Right lobe of liver (tissue), 6 donors: ENCODE results near the gene MTFMT. TPM values are rescaled to one million over a fixed set of nuclear protein-coding genes. Genes with fewer than 3 reads are reported as not detected.
"Not testable (repeated sequence)": the region's sequence is repeated elsewhere in the genome, so short reads cannot be mapped to it uniquely, and the experiment has no call there.

ENCODE experiments used
- ATAC-seq, 4 donors: fragments of 200-7000 bp; cut with Tn5 transposase; one replicate each; pipeline ENCODE4 v1.9.1; 2020; ENCODE audit warnings: mild to moderate bottlenecking in 4 of 4, moderate library complexity in 4 of 4
- DNase-seq, 3 donors: peaks; one replicate each; pipeline ENCODE4 v3.0.0-alpha.2; 2020
- H3K27ac ChIP-seq, 3 donors: fragments of 200-600 bp; one replicate each; pipeline ENCODE4 v1.8.0; 2022
- H3K27me3 ChIP-seq, 2 donors: fragments of 200-600 bp; one replicate each; pipeline ENCODE4 v1.8.0; 2022
- H3K36me3 ChIP-seq, 4 donors: fragments of 200-600 bp; sonication (generic) in 1 of 4; one replicate each; pipeline versions ENCODE4 v1.5.1 to v1.8.0; 2017 to 2022; ENCODE audit warnings: control low read depth in 1 of 4
- H3K4me1 ChIP-seq, 4 donors: fragments of 200-600 bp; sonication (generic) in 1 of 4; one replicate each; pipeline versions ENCODE4 v1.5.1 to v1.8.0; 2017 to 2022; ENCODE audit warnings: control low read depth in 1 of 4
- H3K4me3 ChIP-seq, 3 donors: fragments of 200-600 bp; one replicate each; pipeline ENCODE4 v1.8.0; 2022
- H3K9me3 ChIP-seq, 4 donors: fragments of 200-600 bp; sonication (generic) in 1 of 4; one replicate each; pipeline versions ENCODE4 v1.5.1 to v1.8.0; 2017 to 2022; ENCODE audit warnings: control low read depth in 1 of 4
- POLR2A ChIP-seq: fragments of 450-650 bp; IDR thresholded peaks from one replicate; pipeline ENCODE4 v1.6.1; 2017; ENCODE audit warnings: antibody characterized with exemption, mild to moderate bottlenecking
- WGBS: methylation state at CpG from one replicate; pipeline ENCODE4 v1.1.6; 2018; ENCODE audit warnings: low coverage, low lambda C conversion rate; ENCODE audit not compliant: insufficient coverage; ENCODE audit errors: missing lambda C conversion rate; 5-methylcytosine and 5-hydroxymethylcytosine counted together
- intact Hi-C, 2 donors: fragments of 100-400 bp; cut with DNase I; formaldehyde crosslinking; loops; one replicate each; pipeline versions ENCODE4 v1.11.2 to v1.14.1; 2022
- long read RNA-seq: library from polyadenylated mRNA; unstranded; transcript quantifications from one replicate; pipeline ENCODE4 v2.0.0, GENCODE V29; 2019
- total RNA-seq, 6 experiments: library from RNA; depleted of rRNA in 2 of 6; stranded (reverse); fragments of >200 nt in 2 of 6; fragmentation: NEBNext Ultra II Directional in 3 of 6; extraction: Animal tissue kit (Norgen Biotek cat#: 25700) in 3 of 6; gene quantifications; one replicate each; pipeline versions ENCODE4 v1.1.0 to v1.2.4, GENCODE V29; 2016 to 2023
- TF ChIP-seq, protein P1 (sequence below), 4 donors: fragments of 200-600 bp in 3 of 4; fragments of 450-650 bp in 1 of 4; IDR thresholded peaks; one replicate each; pipeline versions ENCODE4 v1.5.1 to v1.8.0; 2016 to 2022; ENCODE audit warnings: antibody characterized with exemption in 4 of 4, mild to moderate bottlenecking in 2 of 4
- donor health status: DM: no; HTN: yes; CAD: no.
- donor health status: DM: no; HTN: no; CAD: no.
- donor health status: DM: no; HTN: no; CAD: no.
- donor health status: DM: no; HTN: yes; CAD: no.
- donor health status: DM: no; HTN: yes; CAD: no.

Gene MTFMT
- 10 to 100 TPM in 5 of 6 experiments, 1 to 10 TPM in 1; 9.2 to 24.3 (median 13.0) TPM for total RNA-seq
- long read RNA-seq, partial matches to known transcripts = 2 of 7 reads
- long read RNA-seq, other reads (novel, unspliced or antisense) = 2 of 7 reads

DNA sequence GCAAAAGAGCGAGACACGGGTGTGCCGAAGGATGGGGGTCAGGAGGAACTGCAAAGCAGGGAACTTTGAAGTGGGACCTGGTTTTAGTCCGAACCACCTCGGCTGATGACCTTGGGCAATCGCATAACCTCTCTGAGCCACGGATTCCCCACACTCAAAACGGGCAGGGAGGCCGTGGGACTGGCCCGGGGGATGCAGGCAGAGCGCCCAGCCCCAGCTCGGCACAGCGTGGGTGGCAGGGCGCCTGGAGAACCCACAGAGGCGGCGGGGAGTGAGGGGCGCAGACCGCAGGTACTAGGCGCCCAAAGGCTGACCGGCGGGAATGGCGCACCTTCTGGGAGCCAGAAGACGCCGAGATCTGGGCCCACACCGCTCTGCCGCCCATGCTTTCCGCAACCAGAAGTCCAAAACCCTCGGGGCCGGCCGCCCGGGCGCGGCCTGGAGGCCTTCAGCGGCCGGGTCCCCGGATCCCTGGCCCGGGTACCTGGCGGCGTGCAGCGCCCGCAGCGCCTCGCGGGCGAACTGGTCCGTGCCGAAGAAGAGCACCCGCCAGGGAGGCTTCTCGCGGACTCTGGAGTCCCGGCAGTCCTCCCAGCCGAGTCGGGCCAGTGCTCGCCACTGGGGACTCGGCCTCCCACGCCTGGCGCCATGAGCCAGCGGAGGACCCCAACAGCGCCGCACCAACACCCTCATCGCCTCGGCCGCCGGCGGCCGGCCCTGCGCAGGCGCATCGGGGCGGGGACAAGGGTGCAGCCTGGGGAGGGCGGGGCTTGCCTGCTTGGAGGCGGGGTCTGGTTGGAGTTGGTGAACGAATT is at the start of gene MTFMT:
Gene MTFMT (minus strand): TSS at position 719 of the 815 bp plus-strand sequence. CDS start 26 bp downstream, at position 693.
- H3K4me3 ChIP-seq = peak within 1 kb of the TSS; percentile 75 to 96 (median 93)
- 0% methylated on average over 13 of the region's 73 CpGs for WGBS
- peak; percentile 77 to 82 (median 82) for ATAC-seq

DNA sequence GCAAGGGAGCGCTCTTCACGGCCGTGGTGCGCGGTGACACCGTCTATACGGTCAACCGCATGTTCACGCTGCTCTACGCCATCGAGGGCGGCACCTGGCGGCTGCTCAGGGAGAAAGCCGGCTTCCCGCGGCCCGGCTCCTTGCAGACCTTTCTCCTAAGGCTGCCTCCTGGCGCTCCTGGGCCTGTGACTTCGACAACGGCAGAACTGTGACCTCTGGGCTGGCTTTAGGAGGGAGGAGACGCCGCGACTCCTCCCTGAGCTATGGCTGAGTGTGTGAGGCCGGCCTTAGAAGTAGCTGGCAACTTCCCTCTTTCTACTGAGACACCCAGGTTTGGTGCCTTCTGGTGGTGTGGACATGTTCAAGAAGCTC is 48.5 kb upstream of the MTFMT start:
- intact Hi-C loops = no loop called here
- 20% methylated on average over 2 of the region's 24 CpGs for WGBS

More for the DNA sequence above, at the start of gene MTFMT:
- H3K36me3 ChIP-seq = peaks cover 0 to 16% (median 6%) of the 10 kb centered on the region in 4 donors
- DNase-seq = peak; percentile 94 to 95 (median 94)
- H3K27ac ChIP-seq = peak within 1 kb of the TSS; percentile 49 to 73 (median 54)
- H3K27me3 ChIP-seq = no peaks in the 10 kb centered on the region
- intact Hi-C loops = no loop called here
- H3K4me1 ChIP-seq = peaks cover 0 to 26% (median 13%) of the 10 kb centered on the region in 4 donors
- H3K9me3 ChIP-seq = no peaks in the 10 kb centered on the region
- TF ChIP-seq, protein P1, sequence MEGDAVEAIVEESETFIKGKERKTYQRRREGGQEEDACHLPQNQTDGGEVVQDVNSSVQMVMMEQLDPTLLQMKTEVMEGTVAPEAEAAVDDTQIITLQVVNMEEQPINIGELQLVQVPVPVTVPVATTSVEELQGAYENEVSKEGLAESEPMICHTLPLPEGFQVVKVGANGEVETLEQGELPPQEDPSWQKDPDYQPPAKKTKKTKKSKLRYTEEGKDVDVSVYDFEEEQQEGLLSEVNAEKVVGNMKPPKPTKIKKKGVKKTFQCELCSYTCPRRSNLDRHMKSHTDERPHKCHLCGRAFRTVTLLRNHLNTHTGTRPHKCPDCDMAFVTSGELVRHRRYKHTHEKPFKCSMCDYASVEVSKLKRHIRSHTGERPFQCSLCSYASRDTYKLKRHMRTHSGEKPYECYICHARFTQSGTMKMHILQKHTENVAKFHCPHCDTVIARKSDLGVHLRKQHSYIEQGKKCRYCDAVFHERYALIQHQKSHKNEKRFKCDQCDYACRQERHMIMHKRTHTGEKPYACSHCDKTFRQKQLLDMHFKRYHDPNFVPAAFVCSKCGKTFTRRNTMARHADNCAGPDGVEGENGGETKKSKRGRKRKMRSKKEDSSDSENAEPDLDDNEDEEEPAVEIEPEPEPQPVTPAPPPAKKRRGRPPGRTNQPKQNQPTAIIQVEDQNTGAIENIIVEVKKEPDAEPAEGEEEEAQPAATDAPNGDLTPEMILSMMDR (IDR thresholded peaks at IDR 0.05) = no peak
- peak; percentile 91 for TF ChIP-seq POLR2A

DNA sequence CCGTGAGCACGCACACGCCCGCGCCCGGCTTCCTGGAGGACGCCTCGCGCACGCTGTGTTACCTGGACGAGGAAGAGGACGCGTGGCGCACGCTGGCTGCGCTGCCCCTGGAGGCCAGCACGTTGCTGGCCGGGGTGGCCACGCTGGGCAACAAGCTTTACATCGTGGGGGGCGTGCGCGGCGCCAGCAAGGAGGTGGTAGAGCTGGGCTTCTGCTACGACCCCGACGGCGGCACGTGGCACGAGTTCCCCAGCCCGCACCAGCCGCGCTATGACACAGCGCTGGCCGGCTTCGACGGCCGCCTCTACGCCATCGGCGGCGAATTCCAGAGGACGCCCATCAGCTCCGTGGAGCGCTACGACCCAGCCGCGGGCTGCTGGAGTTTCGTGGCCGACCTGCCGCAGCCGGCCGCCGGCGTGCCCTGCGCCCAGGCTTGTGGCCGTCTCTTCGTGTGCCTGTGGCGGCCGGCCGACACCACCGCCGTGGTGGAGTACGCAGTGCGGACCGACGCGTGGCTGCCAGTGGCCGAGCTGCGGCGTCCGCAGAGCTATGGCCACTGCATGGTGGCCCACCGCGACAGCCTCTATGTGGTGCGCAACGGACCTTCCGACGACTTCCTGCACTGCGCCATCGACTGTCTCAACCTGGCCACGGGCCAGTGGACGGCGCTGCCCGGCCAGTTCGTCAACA is 48.0 kb upstream of the MTFMT start:
- H3K36me3 ChIP-seq = no peaks in the 10 kb centered on the region
- no peak for DNase-seq
- intact Hi-C loops = no loop called here
- WGBS = no CpG with 5 or more reads among the region's 85 CpGs
- peak in 1 of 4 donors; percentile 31 for ATAC-seq
- no peak overlapping the region for H3K27ac ChIP-seq
- H3K4me1 ChIP-seq = no peaks in the 10 kb centered on the region
- no peak for TF ChIP-seq POLR2A
- TF ChIP-seq, protein P1 (IDR thresholded peaks at IDR 0.05) = no peak
- H3K9me3 ChIP-seq = no peaks in the 10 kb centered on the region
- no peak overlapping the region for H3K4me3 ChIP-seq
- H3K27me3 ChIP-seq = no peaks in the 10 kb centered on the region

More for the DNA sequence above, 48.5 kb upstream of the MTFMT start:
- Histone ChIP-seq H3K36me3 (no peaks in the 10 kb centered on the region), H3K4me1 (no peaks in the 10 kb centered on the region), H3K27me3 (no peaks in the 10 kb centered on the region), H3K9me3 (no peaks in the 10 kb centered on the region), H3K4me3 (no peak overlapping the region), H3K27ac (no peak overlapping the region)
- DNase-seq (peak in 1 of 3 donors; percentile 62), ATAC-seq (peak; percentile 78 to 89 (median 84))
- TF ChIP-seq POLR2A = no peak
- TF ChIP-seq, protein P1 (IDR thresholded peaks at IDR 0.05) = peak; percentile 46 to 59 (median 50)

- Histone ChIP-seq H3K4me1 (no peaks in the 10 kb centered on the region), H3K36me3 (no peaks in the 10 kb centered on the region), H3K9me3 (no peaks in the 10 kb centered on the region), H3K27me3 (no peaks in the 10 kb centered on the region), H3K4me3 (no peak within 1 kb of the TSS), H3K27ac (no peak within 1 kb of the TSS)
- DNase-seq = no peak
- ATAC-seq = peak in 1 of 4 donors; percentile 8
- 86% methylated on average over 8 of the region's 73 CpGs for whole genome bisulfite sequencing
- TF ChIP-seq POLR2A = no peak
- TF ChIP-seq, protein P1 (IDR thresholded peaks at IDR 0.05) = no peak
- intact Hi-C loops = no loop called here
Measured at GRCh38 chr15:65076486-65077290, 47.2 kb upstream of the MTFMT start, which contains the start of gene KBTBD13. TSS of gene KBTBD13 (plus strand) at chr15:65076746. CDS start at chr15:65076816, 70 bp downstream.

- intact Hi-C loops, H3K36me3 ChIP-seq, DNase-seq, ATAC-seq, H3K27me3 ChIP-seq, H3K4me1 ChIP-seq, H3K27ac ChIP-seq, H3K9me3 ChIP-seq, H3K4me3 ChIP-seq: not testable (repeated sequence)
- WGBS = 69% methylated on average over 8 of the region's 12 CpGs
Measured at GRCh38 chr15:65075607-65076395, 46.4 kb upstream of the MTFMT start.

DNA sequence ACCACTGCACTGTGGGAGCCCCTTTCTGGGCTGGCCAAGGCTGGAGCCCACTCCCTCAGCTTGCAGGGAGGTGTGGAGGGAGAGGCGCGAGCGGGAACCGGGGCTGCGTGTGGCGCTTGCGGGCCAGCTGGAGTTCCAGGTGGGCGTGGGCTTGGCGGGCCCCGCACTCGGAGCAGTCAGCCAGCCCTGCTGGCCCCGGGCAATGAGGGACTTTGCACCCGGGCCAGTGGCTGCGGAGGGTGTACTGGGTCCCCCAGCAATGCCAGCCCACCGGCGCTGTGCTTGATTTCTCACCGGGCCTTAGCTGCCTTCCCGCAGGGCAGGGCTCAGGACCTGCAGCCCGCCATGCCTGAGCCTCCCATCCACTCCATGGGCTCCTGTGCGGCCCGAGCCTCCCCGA is 45.5 kb upstream of the MTFMT start:
- WGBS = no CpG with 5 or more reads among the region's 22 CpGs
- not testable (repeated sequence) for DNase-seq

More for the DNA sequence above, 45.5 kb upstream of the MTFMT start:
- intact Hi-C loops, H3K4me1 ChIP-seq, H3K4me3 ChIP-seq, H3K27me3 ChIP-seq, H3K27ac ChIP-seq, H3K36me3 ChIP-seq, ATAC-seq, H3K9me3 ChIP-seq: not testable (repeated sequence)
